Measurements from ENCODE around the gene CROCC2.

The CROCC2 gene

GRCh38 chr2:240906141-240906910 is at the start of gene CROCC2:
TSS of gene CROCC2 (plus strand) at chr2:240906336. CDS start at chr2:240906514, 178 bp downstream.
- DNase-seq (ENCODE audit: low spot score) = no peak

DNA sequence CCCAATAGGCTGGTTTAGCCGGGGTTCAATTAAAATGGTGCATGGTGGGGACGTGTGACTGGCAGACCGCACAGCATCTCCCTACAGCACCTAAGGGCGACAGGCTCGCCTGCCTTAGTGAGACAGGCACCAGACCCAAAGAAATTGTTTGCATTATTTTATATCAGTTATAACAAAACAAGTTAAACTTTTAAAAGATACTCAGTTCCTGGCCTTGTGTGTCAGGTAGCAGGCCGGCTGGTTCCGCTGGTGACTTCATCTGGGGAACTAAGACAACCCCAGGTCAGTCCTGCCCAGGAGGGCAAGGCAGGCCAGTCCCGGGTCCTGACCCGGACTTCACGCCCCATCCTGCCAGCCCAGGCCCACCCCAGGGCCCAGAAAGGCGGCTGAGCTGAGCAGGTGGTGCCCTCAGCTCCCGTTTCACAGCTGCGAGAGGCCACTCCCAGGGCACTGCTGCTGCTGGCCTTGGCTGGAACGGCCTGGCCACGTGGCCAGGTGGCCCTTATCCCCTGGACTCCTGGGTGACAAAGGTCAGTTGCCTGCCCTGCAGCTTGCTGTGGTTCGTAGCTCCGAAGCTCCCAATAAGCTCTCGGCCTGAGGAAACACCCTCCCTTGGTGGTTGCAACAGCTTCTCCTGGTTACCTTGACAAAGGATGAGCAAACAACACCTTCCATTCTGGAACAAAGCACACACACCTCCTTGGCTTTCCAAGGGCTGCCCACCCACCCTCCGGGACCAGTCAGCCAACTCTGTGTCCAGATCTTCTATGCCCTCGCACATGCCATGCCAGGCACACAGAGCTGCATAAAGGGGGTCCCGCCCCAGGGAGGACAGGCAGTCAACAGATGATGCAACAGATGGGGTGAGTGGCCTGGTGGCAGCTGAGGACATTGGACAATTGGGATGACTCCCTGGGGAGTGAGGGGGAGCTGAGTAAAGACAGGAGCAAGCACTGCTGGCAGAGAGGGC is 48.8 kb upstream of the CROCC2 start:
- no peak for DNase-seq (ENCODE audit: low spot score)

DNA sequence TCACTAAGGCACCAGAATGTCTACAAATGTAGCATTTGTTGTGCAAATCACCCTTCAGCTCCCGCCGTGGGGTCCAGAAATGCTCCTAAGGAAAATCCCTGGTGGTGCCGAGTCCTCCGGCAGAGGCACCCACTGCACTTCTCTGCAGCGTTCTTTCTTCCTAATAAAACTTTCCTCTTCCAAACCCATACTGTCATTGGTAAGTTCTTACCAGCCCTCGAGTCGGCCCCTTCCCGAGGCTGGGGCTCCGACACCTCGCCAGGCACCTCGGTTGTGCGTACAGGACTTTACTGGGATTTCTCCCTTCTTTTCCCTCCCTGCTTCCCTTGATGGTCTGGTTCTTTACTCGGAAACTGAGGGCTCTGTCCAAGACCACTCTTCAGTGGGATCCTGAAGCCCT is 47.8 kb upstream of the CROCC2 start:
- no peak for DNase-seq (ENCODE audit: low spot score)

- no peak for DNase-seq (ENCODE audit: low spot score)
Observed at GRCh38 chr2:240858871-240859270, 47.3 kb upstream of the CROCC2 start.

GRCh38 chr2:240861547-240861946 is 44.6 kb upstream of the CROCC2 start:
- DNase-seq (ENCODE audit: low spot score) = no peak

GRCh38 chr2:240864475-240864874 is 41.7 kb upstream of the CROCC2 start:
- DNase-seq (ENCODE audit: low spot score) = no peak

DNA sequence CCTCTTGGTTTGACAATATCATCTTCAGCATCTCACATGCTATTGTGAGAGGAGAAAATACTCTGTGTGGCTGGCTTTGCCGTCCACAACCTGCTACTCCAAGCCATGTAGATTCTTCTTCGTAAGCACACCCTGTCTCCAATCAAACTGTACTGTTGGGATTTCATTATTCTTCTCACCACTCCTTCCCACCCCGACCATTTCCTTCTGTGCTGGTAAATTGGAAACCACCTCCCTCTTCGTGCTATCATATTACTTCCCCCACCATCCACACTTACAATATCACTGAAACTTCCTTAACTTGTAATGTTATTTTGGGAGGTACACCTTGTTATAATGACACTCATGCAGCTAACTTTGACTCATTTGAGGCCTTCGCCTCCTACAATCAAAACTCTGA is 40.7 kb upstream of the CROCC2 start:
- DNase-seq (ENCODE audit: low spot score) = no peak

GRCh38 chr2:240868286-240869108 is 37.6 kb upstream of the CROCC2 start, which contains the start of gene AGXT:
TSS of gene AGXT (plus strand) at chr2:240868824. CDS start at chr2:240868866, 42 bp downstream.
- no peak for DNase-seq (ENCODE audit: low spot score)

- DNase-seq (ENCODE audit: low spot score) = no peak
Observed at GRCh38 chr2:240869109-240869955, 36.8 kb upstream of the CROCC2 start.

DNA sequence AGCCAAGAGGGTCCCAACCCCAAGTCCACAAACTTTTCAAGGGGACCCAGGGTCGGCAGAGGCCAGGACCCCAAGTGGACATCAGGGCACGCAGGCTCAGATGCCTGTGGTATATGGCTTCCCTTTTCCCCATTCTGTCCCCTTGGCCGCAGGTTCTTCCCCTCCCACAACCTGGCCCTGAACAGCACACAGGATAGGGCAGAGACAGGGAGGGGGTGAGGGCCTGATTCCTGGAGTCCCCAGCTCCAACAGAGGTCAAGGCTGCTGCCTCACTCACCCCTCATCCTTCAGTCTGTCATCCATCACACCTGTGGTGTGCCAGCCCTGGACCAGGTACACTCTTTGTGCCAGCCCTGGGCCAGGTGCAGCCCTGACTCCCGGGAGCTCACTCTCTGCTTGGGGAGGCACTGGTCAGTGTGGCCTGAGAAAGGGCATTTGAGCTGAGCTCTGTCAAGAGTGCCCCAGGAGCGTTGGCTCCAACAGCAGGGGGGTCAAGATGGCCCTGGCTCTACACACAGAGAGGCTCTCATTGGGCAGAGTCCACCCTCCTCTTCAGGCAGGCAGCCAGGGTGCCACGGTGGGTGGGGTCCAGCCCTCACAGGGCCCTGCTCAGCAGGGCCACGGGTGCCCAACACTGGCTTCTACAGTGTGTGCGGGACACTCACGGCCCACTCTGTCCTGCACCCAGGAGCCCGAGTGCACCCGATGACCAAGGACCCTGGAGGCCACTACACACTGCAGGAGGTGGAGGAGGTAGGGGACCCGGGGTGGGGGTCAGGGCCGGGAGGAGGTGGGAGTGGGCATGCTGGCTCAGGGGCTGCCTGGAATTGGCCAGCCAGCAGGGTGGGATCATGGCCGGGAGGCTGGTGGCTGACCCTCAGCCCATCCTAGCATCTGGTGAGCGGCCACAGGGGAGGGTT is 35.9 kb upstream of the CROCC2 start:
- DNase-seq (ENCODE audit: low spot score) = no peak

DNA sequence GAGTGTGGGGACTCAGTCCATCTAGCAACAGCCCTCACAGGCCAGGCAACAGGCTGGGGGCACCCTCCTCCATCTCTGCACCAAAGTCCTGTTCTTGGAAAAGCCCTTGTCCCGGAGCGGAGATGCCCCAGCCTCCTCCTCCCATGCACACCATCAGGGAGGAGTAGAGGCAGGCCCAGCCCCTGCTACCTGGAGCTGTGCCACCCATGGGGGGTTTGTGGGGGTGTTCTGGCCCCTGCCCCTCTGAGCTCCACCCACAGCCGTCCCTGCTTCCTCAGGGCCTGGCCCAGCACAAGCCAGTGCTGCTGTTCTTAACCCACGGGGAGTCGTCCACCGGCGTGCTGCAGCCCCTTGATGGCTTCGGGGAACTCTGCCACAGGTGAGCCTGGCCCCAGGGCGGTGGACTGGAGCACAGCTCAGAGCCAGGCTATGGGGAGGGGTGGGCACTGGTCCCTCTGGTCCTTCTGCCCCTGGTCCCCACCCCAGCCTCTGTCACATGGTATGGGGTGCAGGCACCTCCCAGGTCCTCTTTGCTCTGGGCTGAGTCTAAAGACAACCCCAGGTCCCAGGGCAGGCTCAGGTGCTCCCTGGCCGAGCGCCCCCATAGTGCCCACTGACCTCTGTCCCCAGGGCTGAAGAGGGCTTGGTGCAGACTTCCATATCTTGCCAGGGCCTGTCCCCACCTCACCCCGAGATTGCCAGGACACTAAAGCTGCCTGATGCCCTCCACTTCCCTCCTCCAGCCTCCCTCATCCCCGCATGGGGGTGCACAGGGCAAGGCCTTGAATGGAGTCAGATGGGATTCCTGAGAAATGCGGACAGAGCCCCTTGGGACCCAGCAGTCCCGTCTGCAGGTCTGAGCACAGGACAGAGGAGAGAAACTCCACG is 34.8 kb upstream of the CROCC2 start:
- DNase-seq (ENCODE audit: low spot score) = no peak

- no peak for DNase-seq (ENCODE audit: low spot score)
Observed at GRCh38 chr2:240872317-240873097, 33.6 kb upstream of the CROCC2 start.

DNA sequence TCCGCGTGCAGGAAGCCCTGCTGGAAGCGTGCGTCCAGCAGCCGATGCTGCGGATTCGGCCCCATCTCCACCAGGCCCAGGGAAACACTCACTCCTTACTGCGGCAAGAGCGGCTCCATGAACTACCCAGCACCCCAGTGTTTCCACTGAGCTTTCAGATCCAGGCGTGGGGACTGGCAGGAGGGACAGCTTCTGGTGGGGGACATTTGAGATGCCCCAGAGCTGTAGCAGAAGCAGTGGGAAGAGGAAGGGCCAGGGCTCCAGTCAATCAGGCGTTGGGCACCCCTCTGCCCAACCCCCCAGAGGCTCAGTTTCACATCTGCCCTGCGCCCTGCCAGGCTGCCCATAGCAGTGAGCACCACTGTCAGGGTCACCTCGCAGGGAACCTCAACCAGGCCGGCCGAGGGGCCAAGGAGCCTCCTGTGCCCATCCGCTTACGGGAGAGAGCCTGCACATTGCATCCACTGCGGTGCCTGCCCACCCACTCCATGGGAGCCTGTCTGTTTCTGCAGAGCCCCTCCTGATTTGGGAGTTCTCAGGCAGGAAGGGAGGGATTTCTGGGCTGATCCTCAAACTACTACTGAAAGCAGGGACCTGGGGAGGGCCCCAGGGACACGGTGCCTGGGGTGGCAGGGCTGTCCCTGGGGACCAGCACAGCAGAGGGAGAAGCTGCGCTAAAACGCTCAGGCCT is 32.9 kb upstream of the CROCC2 start:
- DNase-seq (ENCODE audit: low spot score) = no peak

DNA sequence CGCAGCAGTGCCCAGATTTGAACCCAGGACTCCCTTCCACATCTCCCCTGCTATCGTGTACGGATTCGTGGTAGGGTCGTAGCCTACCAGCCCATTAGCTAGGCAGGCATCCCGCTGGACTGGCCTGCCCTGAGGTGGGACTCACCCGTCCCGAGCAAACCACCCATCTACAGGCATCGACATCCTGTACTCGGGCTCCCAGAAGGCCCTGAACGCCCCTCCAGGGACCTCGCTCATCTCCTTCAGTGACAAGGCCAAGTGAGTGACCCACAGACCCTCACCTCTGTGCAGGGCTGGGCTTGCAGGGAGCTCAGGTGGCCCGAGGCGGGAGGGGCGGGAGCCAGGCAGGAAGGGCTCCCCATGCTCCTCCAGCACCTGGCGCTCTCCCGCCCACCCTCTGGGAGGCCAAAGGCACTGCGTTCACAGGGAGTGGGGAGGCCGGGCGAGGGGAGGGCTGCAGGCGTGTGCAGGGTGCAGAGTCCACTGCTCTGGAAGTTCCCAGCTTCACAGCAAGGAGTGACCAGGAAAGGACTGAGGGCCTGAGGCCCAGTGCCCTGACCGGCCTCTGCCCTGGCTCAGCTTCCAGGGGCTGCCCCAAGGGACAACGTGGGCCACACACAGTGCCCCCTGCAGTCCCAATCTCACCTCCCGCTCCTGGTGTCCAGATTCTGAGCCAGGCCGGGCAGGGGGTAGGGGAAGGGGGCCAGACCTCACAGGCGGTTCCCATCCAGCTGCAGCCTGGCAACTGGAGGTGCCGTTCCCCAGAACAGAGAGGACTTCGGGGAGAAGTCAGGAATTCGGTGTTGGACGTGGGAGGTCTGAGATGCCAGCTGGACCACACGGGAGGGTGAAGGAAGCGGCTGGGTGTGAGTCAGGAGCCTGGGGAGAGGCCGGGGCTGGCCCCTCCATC is 32.1 kb upstream of the CROCC2 start:
- no peak for DNase-seq (ENCODE audit: low spot score)

DNA sequence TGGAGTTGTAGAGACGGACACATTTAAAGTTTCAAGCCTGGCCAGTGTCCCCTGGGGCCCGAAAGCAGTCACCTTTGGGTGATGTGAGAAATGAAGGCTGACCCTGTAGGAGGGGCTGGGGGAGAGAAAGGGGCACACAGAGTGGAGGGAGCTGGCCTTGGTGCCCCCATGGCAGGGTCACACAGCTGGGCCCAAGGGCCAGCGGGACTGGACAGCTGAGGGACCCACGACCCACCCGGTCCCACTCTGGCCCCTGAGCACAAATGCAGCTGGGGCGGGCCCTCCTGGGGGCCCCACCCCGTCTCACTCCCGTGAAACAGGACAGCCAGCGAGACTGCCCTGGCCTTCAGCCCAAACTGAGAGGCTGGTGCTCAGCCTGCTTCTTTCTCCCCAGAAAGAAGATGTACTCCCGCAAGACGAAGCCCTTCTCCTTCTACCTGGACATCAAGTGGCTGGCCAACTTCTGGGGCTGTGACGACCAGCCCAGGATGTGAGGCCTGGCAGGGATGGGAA is 31.4 kb upstream of the CROCC2 start:
- no peak for DNase-seq (ENCODE audit: low spot score)

Measured in kidney capillary endothelial cell (primary cell).